GM23338 (cell line): ENCODE data around the gene PALM. TPM values are rescaled to one million over a fixed set of nuclear protein-coding genes. Genes with fewer than 3 reads are reported as not detected.

ENCODE experiments used
- ATAC-seq: fragments of 200-7000 bp; cut with Tn5 transposase; 3 replicates; pipeline ENCODE4 v1.9.1; 2020
- DNase-seq: peaks from one replicate; pipeline ENCODE4 v3.0.0-alpha.2; 2015; ENCODE audit warnings: low spot score
- H2AFZ ChIP-seq: fragments of 200-600 bp; sonication (generic); 2 replicates; pipeline ENCODE4 v1.8.0; 2016; ENCODE audit warnings: antibody characterized with exemption, mild to moderate bottlenecking, moderate library complexity
- H3F3A ChIP-seq: fragments of 200-600 bp; sonication (generic); replicated peaks from 2 replicates; pipeline ENCODE4 v1.8.0; 2017; ENCODE audit warnings: antibody characterized with exemption, mixed run types, low read depth
- H3K27ac ChIP-seq: fragments of 200-600 bp; sonication (generic); 2 replicates; pipeline ENCODE4 v1.6.1; 2016; ENCODE audit warnings: low read depth
- H3K27me3 ChIP-seq: fragments of 200-600 bp; sonication (generic); 2 replicates; pipeline ENCODE4 v1.8.0; 2016; ENCODE audit warnings: mild to moderate bottlenecking, mixed run types, moderate library complexity; ENCODE audit not compliant: insufficient read depth
- H3K36me3 ChIP-seq: fragments of 200-600 bp; sonication (generic); 2 replicates; pipeline ENCODE4 v1.8.0; 2016; ENCODE audit warnings: mild to moderate bottlenecking; ENCODE audit not compliant: insufficient read depth
- H3K4me1 ChIP-seq: fragments of 200-600 bp; sonication (generic); 2 replicates; pipeline ENCODE4 v1.8.0; 2016; ENCODE audit warnings: mild to moderate bottlenecking, moderate library complexity; ENCODE audit not compliant: insufficient read depth
- H3K4me2 ChIP-seq: fragments of 200-600 bp; sonication (generic); 2 replicates; pipeline ENCODE4 v1.7.1; 2017; ENCODE audit warnings: mixed run types
- H3K4me3 ChIP-seq: fragments of 200-600 bp; sonication (generic); 2 replicates; pipeline ENCODE4 v1.6.1; 2016; ENCODE audit warnings: mixed run types
- H3K79me2 ChIP-seq: fragments of 200-600 bp; sonication (generic); replicated peaks from 2 replicates; pipeline ENCODE4 v1.8.0; 2017; ENCODE audit warnings: mild to moderate bottlenecking; ENCODE audit not compliant: insufficient read depth
- H3K9me2 ChIP-seq: fragments of 200-600 bp; sonication (generic); 2 replicates; pipeline ENCODE4 v1.8.0; 2017; ENCODE audit not compliant: insufficient read depth
- H4K20me1 ChIP-seq: fragments of 200-600 bp; sonication (generic); replicated peaks from 2 replicates; pipeline ENCODE4 v1.8.0; 2017; ENCODE audit warnings: mild to moderate bottlenecking; ENCODE audit not compliant: insufficient read depth
- H3K27ac Mint-ChIP-seq: 2 replicates; pipeline ENCODE4 v1.8.0; 2020; ENCODE audit warnings: inconsistent platforms, mild to moderate bottlenecking, moderate library complexity, mixed read lengths
- H3K27me3 Mint-ChIP-seq: 3 replicates; pipeline ENCODE4 v1.8.0; 2022; ENCODE audit warnings: low read depth, mild to moderate bottlenecking, moderate library complexity, mixed read lengths, inconsistent platforms; ENCODE audit not compliant: insufficient read depth, poor library complexity
- H3K36me3 Mint-ChIP-seq: 3 replicates; pipeline ENCODE4 v1.8.0; 2021; ENCODE audit warnings: low read depth, mild to moderate bottlenecking, inconsistent platforms, moderate library complexity, mixed read lengths
- H3K4me1 Mint-ChIP-seq: 3 replicates; pipeline ENCODE4 v1.8.0; 2020; ENCODE audit warnings: mild to moderate bottlenecking, inconsistent platforms, mixed read lengths
- H3K4me3 Mint-ChIP-seq: 3 replicates; pipeline ENCODE4 v1.8.0; 2021; ENCODE audit warnings: moderate library complexity, mild to moderate bottlenecking, inconsistent platforms, mixed read lengths
- H3K9me3 Mint-ChIP-seq: 3 replicates; pipeline ENCODE4 v1.8.0; 2020; ENCODE audit warnings: moderate library complexity, mild to moderate bottlenecking, inconsistent platforms, mixed read lengths
- CREB1 ChIP-seq: fragments of 250-450 bp; sonication (Bioruptor Pico); IDR thresholded peaks from 2 replicates; pipeline ENCODE4 v1.5.0; 2020; ENCODE audit warnings: low read depth, mild to moderate bottlenecking, moderate library complexity
- CTCF ChIP-seq, 2 experiments: fragments of 200-600 bp in 1 of 2; sonication (generic) in 1 of 2; conservative IDR thresholded peaks; 2 replicates each; pipeline versions ENCODE4 v1.5.1 to v1.6.1; 2016 to 2017; ENCODE audit warnings: antibody characterized with exemption in 2 of 2, low read depth in 2 of 2, mild to moderate bottlenecking in 2 of 2, moderate library complexity in 1 of 2
- ETS1 ChIP-seq: IDR thresholded peaks from 2 replicates; pipeline ENCODE4 v1.6.1; 2016; ENCODE audit warnings: antibody characterized with exemption
- EZH2 ChIP-seq: fragments of 200-600 bp; sonication (generic); IDR thresholded peaks from one replicate; pipeline ENCODE4 v1.8.0; 2017; ENCODE audit warnings: antibody characterized with exemption, mild to moderate bottlenecking, low read depth; ENCODE audit not compliant: unreplicated experiment
- EZH2phosphoT487 ChIP-seq: fragments of 200-600 bp; sonication (generic); IDR thresholded peaks from one replicate; pipeline ENCODE4 v1.8.1; 2018; ENCODE audit warnings: antibody characterized with exemption; ENCODE audit not compliant: unreplicated experiment
- JUNB ChIP-seq: IDR thresholded peaks from one replicate; pipeline ENCODE4 v1.6.1; 2016; ENCODE audit warnings: antibody characterized with exemption; ENCODE audit not compliant: unreplicated experiment
- POLR2AphosphoS5 ChIP-seq: IDR thresholded peaks from 2 replicates; pipeline ENCODE4 v1.6.1; 2016; ENCODE audit warnings: antibody characterized with exemption, low read depth
- REST ChIP-seq: IDR thresholded peaks from one replicate; pipeline ENCODE4 v1.6.1; 2018; ENCODE audit warnings: antibody characterized with exemption; ENCODE audit not compliant: unreplicated experiment
- STAT1 ChIP-seq: IDR thresholded peaks from one replicate; pipeline ENCODE4 v1.6.1; 2016; ENCODE audit warnings: antibody characterized with exemption; ENCODE audit not compliant: unreplicated experiment
- ZNF114 ChIP-seq: fragments of 250-450 bp; sonication (Bioruptor Pico); IDR thresholded peaks from 2 replicates; pipeline ENCODE4 v1.5.0; 2020; ENCODE audit warnings: mild to moderate bottlenecking, moderate library complexity
- ZNF331 ChIP-seq: fragments of 250-450 bp; sonication (Bioruptor Pico); IDR thresholded peaks from 2 replicates; pipeline ENCODE4 v1.5.0; 2020; ENCODE audit warnings: low read depth, mild to moderate bottlenecking, moderate library complexity
- ZNF462 ChIP-seq: fragments of 250-450 bp; sonication (Bioruptor Pico); IDR thresholded peaks from 2 replicates; pipeline ENCODE4 v1.5.0; 2020; ENCODE audit warnings: mild to moderate bottlenecking, moderate library complexity
- polyA plus RNA-seq: library from polyadenylated mRNA; unstranded; fragments of >200 nt; fragmentation: Nextera tagmentation; extraction: Ambion mirVana; gene quantifications from 2 replicates; pipeline ENCODE4 v1.2.1, GENCODE V29; 2016
- total RNA-seq: library from RNA; depleted of rRNA; stranded (reverse); fragments of >200 nt; shearing (Covaris generic); gene quantifications from 2 replicates; pipeline ENCODE4 v1.2.3, GENCODE V29; 2014

The PALM gene
- total and polyA plus RNA-seq, 2 experiments from 2014 or later = 3.8 to 26.1 TPM

GRCh38 chr19:719636-720344 is 11.1 kb downstream of the PALM start:
- Histone ChIP-seq H3K4me2 (peak overlapping the region; percentile 72), H3K9me2 (no peaks in the 10 kb centered on the region), H3K4me3 (peak overlapping the region; percentile 45; the same call in 1 of the 2 replicates), H3F3A (no peaks in the 10 kb centered on the region), H4K20me1 (no peaks in the 10 kb centered on the region; the same call in 1 of the 2 replicates), H3K36me3 (no peaks in the 10 kb centered on the region), H3K79me2 (no peaks in the 10 kb centered on the region), H3K4me1 (peaks cover 5% of the 10 kb centered on the region; the same call in 1 of the 2 replicates), H3K27me3 (peaks cover 7% of the 10 kb centered on the region; the same call in 1 of the 2 replicates), H2AFZ (no peak overlapping the region), H3K27ac (no peak overlapping the region)
- H3K4me3 Mint-ChIP-seq = no peak overlapping the region
- no peak overlapping the region for H3K27ac Mint-ChIP-seq
- peak; percentile 24; the same call in 2 of the 3 replicates for ATAC-seq
- peak; percentile 49 for DNase-seq
- peaks cover 10% of the 10 kb centered on the region; the same call in 2 of the 3 replicates for H3K9me3 Mint-ChIP-seq
- peaks cover 7% of the 10 kb centered on the region; the same call in 1 of the 3 replicates for H3K4me1 Mint-ChIP-seq
- peaks cover 8% of the 10 kb centered on the region for H3K27me3 Mint-ChIP-seq
- TF ChIP-seq JUNB = no peak
- TF ChIP-seq ETS1 = no peak
- no peak for TF ChIP-seq REST
- TF ChIP-seq EZH2phosphoT487 = no peak
- no peak for TF ChIP-seq ZNF331 (CRISPR knock-in tag)
- TF ChIP-seq POLR2AphosphoS5 = no peak
- no peak for TF ChIP-seq EZH2
- no peak for TF ChIP-seq ZNF462
- TF ChIP-seq STAT1 = no peak
- no peak for TF ChIP-seq ZNF114 (CRISPR knock-in tag)
- TF ChIP-seq CREB1 (CRISPR knock-in tag) = no peak
- no peak for TF ChIP-seq CTCF (conservative IDR thresholded peaks at IDR 0.05; ENCODE audit: low read depth in 2 of 2)
- H3K36me3 Mint-ChIP-seq = peaks cover 4% of the 10 kb centered on the region; the same call in 1 of the 3 replicates
